ENCODE data around the gene WDR45B. TPM values are rescaled to one million over a fixed set of nuclear protein-coding genes. Genes with fewer than 3 reads are reported as not detected.
A peak's percentile ranks its signal among the peaks of the same experiment; 100 is the strongest.

The WDR45B gene
- total RNA-seq, 1 experiment from 2014 or later: 96.5 TPM

GRCh38 chr17:82596296-82596695 lies 51.9 kb downstream of the WDR45B start (continued):
- TF ChIP-seq, protein P1, sequence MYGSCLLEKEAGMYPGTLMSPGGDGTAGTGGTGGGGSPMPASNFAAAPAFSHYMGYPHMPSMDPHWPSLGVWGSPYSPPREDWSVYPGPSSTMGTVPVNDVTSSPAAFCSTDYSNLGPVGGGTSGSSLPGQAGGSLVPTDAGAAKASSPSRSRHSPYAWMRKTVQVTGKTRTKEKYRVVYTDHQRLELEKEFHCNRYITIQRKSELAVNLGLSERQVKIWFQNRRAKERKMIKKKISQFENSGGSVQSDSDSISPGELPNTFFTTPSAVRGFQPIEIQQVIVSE (CRISPR knock-in tag; IDR thresholded peaks at IDR 0.05; ENCODE audit: borderline replicate concordance): no peak
- TF ChIP-seq ZNF423 (CRISPR knock-in tag; IDR thresholded peaks at IDR 0.05) (no peak), ZNF121 (CRISPR knock-in tag; IDR thresholded peaks at IDR 0.05) (no peak), NR3C1 (CRISPR knock-in tag; conservative IDR thresholded peaks at IDR 0.05; ENCODE audit: low read depth) (no peak), TEAD1 (CRISPR knock-in tag; IDR thresholded peaks at IDR 0.05) (no peak), SP1 (CRISPR knock-in tag; conservative IDR thresholded peaks at IDR 0.05) (no peak)
- TF ChIP-seq, protein P2, sequence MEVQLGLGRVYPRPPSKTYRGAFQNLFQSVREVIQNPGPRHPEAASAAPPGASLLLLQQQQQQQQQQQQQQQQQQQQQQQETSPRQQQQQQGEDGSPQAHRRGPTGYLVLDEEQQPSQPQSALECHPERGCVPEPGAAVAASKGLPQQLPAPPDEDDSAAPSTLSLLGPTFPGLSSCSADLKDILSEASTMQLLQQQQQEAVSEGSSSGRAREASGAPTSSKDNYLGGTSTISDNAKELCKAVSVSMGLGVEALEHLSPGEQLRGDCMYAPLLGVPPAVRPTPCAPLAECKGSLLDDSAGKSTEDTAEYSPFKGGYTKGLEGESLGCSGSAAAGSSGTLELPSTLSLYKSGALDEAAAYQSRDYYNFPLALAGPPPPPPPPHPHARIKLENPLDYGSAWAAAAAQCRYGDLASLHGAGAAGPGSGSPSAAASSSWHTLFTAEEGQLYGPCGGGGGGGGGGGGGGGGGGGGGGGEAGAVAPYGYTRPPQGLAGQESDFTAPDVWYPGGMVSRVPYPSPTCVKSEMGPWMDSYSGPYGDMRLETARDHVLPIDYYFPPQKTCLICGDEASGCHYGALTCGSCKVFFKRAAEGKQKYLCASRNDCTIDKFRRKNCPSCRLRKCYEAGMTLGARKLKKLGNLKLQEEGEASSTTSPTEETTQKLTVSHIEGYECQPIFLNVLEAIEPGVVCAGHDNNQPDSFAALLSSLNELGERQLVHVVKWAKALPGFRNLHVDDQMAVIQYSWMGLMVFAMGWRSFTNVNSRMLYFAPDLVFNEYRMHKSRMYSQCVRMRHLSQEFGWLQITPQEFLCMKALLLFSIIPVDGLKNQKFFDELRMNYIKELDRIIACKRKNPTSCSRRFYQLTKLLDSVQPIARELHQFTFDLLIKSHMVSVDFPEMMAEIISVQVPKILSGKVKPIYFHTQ (CRISPR knock-in tag; IDR thresholded peaks at IDR 0.05): no peak

GRCh38 chr17:82595893-82596292 lies 52.4 kb downstream of the WDR45B start:
- Mint-ChIP-seq H3K36me3 (peaks cover 40% of the 10 kb centered on the region), H3K9me3 (no peaks in the 10 kb centered on the region), H3K4me1 (peaks cover 10% of the 10 kb centered on the region), H3K27ac (no peak overlapping the region), H3K27me3 (ENCODE audit: low read depth) (no peaks in the 10 kb centered on the region), H3K4me3 (no peak overlapping the region)
- ChIA-PET CTCF (no interaction called here), POLR2A (no interaction called here)
- TF ChIP-seq IRF2 (CRISPR knock-in tag; IDR thresholded peaks at IDR 0.05; ENCODE audit: borderline replicate concordance, low read depth): no peak
- DNase-seq (ENCODE audit: low spot score) (no peak), ATAC-seq (no peak)

DNA sequence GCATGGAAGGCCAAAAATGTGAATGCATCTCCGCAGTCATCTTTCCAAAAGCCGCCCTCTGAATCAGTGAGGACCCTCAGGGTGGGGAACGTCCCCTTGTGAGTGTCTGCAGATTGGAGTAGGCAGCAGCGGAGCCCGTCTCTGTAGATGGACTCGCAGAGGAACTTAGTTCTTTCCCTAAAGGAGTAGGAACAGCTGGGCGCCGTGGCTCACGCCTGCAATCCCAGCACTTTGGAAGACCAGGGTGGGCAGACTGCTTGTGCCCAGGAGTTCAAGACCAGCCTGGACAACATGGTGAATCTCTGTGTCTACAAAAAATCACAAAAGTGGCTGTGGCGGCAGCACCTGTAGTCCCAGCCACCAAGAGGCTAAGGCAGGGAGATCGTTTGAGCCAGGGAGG lies 53.7 kb downstream of the WDR45B start:
- Mint-ChIP-seq H3K4me3 (no peak overlapping the region), H3K27ac (0 out of 2 replicates have a peak overlapping the region, but pooled peaks have one; percentile 36), H3K4me1 (peaks cover 10% of the 10 kb centered on the region), H3K36me3 (peaks cover 39% of the 10 kb centered on the region), H3K9me3 (no peaks in the 10 kb centered on the region), H3K27me3 (ENCODE audit: low read depth) (no peaks in the 10 kb centered on the region)
- ATAC-seq: no peak
- no peak for DNase-seq (ENCODE audit: low spot score)
- TF ChIP-seq ZNF423 (CRISPR knock-in tag; IDR thresholded peaks at IDR 0.05): no peak
- TF ChIP-seq, protein P3, sequence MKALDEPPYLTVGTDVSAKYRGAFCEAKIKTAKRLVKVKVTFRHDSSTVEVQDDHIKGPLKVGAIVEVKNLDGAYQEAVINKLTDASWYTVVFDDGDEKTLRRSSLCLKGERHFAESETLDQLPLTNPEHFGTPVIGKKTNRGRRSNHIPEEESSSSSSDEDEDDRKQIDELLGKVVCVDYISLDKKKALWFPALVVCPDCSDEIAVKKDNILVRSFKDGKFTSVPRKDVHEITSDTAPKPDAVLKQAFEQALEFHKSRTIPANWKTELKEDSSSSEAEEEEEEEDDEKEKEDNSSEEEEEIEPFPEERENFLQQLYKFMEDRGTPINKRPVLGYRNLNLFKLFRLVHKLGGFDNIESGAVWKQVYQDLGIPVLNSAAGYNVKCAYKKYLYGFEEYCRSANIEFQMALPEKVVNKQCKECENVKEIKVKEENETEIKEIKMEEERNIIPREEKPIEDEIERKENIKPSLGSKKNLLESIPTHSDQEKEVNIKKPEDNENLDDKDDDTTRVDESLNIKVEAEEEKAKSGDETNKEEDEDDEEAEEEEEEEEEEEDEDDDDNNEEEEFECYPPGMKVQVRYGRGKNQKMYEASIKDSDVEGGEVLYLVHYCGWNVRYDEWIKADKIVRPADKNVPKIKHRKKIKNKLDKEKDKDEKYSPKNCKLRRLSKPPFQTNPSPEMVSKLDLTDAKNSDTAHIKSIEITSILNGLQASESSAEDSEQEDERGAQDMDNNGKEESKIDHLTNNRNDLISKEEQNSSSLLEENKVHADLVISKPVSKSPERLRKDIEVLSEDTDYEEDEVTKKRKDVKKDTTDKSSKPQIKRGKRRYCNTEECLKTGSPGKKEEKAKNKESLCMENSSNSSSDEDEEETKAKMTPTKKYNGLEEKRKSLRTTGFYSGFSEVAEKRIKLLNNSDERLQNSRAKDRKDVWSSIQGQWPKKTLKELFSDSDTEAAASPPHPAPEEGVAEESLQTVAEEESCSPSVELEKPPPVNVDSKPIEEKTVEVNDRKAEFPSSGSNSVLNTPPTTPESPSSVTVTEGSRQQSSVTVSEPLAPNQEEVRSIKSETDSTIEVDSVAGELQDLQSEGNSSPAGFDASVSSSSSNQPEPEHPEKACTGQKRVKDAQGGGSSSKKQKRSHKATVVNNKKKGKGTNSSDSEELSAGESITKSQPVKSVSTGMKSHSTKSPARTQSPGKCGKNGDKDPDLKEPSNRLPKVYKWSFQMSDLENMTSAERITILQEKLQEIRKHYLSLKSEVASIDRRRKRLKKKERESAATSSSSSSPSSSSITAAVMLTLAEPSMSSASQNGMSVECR (CRISPR knock-in tag; IDR thresholded peaks at IDR 0.05; ENCODE audit: borderline replicate concordance): no peak
- TF ChIP-seq, protein P4, sequence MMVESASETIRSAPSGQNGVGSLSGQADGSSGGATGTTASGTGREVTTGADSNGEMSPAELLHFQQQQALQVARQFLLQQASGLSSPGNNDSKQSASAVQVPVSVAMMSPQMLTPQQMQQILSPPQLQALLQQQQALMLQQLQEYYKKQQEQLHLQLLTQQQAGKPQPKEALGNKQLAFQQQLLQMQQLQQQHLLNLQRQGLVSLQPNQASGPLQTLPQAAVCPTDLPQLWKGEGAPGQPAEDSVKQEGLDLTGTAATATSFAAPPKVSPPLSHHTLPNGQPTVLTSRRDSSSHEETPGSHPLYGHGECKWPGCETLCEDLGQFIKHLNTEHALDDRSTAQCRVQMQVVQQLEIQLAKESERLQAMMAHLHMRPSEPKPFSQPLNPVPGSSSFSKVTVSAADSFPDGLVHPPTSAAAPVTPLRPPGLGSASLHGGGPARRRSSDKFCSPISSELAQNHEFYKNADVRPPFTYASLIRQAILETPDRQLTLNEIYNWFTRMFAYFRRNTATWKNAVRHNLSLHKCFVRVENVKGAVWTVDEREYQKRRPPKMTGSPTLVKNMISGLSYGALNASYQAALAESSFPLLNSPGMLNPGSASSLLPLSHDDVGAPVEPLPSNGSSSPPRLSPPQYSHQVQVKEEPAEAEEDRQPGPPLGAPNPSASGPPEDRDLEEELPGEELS (CRISPR knock-in tag; IDR thresholded peaks at IDR 0.05): no peak
- TF ChIP-seq ZNF232 (CRISPR knock-in tag; IDR thresholded peaks at IDR 0.05): no peak
- no peak for TF ChIP-seq SOX15 (CRISPR knock-in tag; IDR thresholded peaks at IDR 0.05)
- TF ChIP-seq, protein P5, sequence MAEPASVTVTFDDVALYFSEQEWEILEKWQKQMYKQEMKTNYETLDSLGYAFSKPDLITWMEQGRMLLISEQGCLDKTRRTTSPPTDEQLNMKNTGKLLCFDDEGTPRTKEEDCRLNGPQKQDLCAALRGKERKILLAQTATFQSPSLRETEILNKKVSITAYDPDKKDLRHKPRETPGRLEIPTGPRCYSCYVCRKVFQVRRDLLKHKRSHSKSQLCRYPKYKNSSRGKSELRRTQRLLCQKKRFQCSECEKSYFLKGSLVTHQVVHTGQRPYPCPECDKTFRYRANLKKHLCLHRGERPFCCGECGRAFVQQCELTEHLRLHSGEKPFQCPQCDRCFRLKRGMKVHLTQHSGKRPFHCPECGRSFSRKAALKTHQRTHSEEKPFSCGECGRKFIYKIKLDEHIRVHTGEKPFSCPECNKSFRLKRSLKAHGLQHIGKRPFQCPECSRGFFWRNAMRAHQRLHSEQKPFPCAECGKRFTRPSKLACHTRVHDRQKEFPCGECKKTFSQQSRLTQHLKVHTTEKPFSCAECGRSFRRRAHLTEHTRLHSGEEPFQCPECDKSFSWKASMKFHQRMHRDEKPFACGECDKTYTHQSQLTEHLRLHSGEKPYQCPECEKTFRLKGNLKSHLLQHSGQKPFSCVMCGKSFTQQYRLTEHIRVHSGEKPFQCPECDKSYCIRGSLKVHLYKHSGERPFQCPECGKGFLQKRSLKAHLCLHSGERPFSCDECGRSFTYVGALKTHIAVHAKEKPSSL (CRISPR knock-in tag; conservative IDR thresholded peaks at IDR 0.05): no peak
- TF ChIP-seq ZNF512 (CRISPR knock-in tag; IDR thresholded peaks at IDR 0.05; ENCODE audit: borderline replicate concordance): no peak
- TF ChIP-seq GRHL2 (CRISPR knock-in tag; IDR thresholded peaks at IDR 0.05; ENCODE audit: insufficient replicate concordance, severe bottlenecking): no peak
- no peak for TF ChIP-seq GABPB1 (CRISPR knock-in tag; IDR thresholded peaks at IDR 0.05)
- TF ChIP-seq EMX1 (CRISPR knock-in tag; IDR thresholded peaks at IDR 0.05): no peak
- no peak for TF ChIP-seq OVOL2 (CRISPR knock-in tag; IDR thresholded peaks at IDR 0.05; ENCODE audit: borderline replicate concordance)
- TF ChIP-seq ZNF263 (CRISPR knock-in tag; IDR thresholded peaks at IDR 0.05; ENCODE audit: low read depth): no peak
- no peak for TF ChIP-seq ZNF138 (CRISPR knock-in tag; conservative IDR thresholded peaks at IDR 0.05)
- TF ChIP-seq JUN (CRISPR knock-in tag; IDR thresholded peaks at IDR 0.05): no peak
- ChIA-PET CTCF (interaction anchor here (0.7 kb wide), 1 partner anchor 439 kb away, joined by 5 read pairs; no protein-coding TSS in a partner anchor), POLR2A (no interaction called here)
